ENCODE results near the gene NEU4. TPM values are rescaled to one million over a fixed set of nuclear protein-coding genes. Genes with fewer than 3 reads are reported as not detected.
"Not testable (repeated sequence)": the region's sequence is repeated elsewhere in the genome, so short reads cannot be mapped to it uniquely, and the experiment has no call there.

Gene NEU4
- total RNA-seq, 1 donor from 2014 or later, result 0.80 TPM

GRCh38 chr2:241798631-241799521 lies 10.1 kb upstream of the NEU4 start:
- H3K4me1 Mint-ChIP-seq (ENCODE audit: low read depth), result peaks cover 4% of the 10 kb centered on the region
- no peak for DNase-seq (ENCODE audit: low spot score)
- no peaks in the 10 kb centered on the region for H3K9me3 Mint-ChIP-seq
- no peak overlapping the region for H3K27ac Mint-ChIP-seq
- intact Hi-C loops (cut with micrococcal nuclease), result no loop called here
- H3K36me3 Mint-ChIP-seq (ENCODE audit: low read depth), result no peaks in the 10 kb centered on the region
- no peak overlapping the region for H3K4me3 Mint-ChIP-seq
- peaks cover 2% of the 10 kb centered on the region for H3K27me3 Mint-ChIP-seq (ENCODE audit: insufficient read depth)

GRCh38 chr2:241799522-241800197 lies 9.3 kb upstream of the NEU4 start:
- Mint-ChIP-seq H3K4me1 (ENCODE audit: low read depth) (peaks cover 4% of the 10 kb centered on the region), H3K9me3 (no peaks in the 10 kb centered on the region), H3K27ac (no peak overlapping the region), H3K27me3 (ENCODE audit: insufficient read depth) (peaks cover 4% of the 10 kb centered on the region), H3K36me3 (ENCODE audit: low read depth) (no peaks in the 10 kb centered on the region), H3K4me3 (no peak overlapping the region)
- DNase-seq (ENCODE audit: low spot score), result no peak
- intact Hi-C loops (cut with micrococcal nuclease), result loop anchor here (5.0 kb wide), 1 partner anchor 63 kb away; no protein-coding TSS in a partner anchor

- DNase-seq (ENCODE audit: low spot score); H3K9me3 Mint-ChIP-seq; H3K27ac Mint-ChIP-seq; H3K36me3 Mint-ChIP-seq (ENCODE audit: low read depth); H3K4me3 Mint-ChIP-seq; H3K27me3 Mint-ChIP-seq (ENCODE audit: insufficient read depth); H3K4me1 Mint-ChIP-seq (ENCODE audit: low read depth): not testable (repeated sequence)
- intact Hi-C loops (cut with micrococcal nuclease), result loop anchor here (5.0 kb wide), 1 partner anchor 62 kb away; no protein-coding TSS in a partner anchor
Observed at GRCh38 chr2:241800198-241800903, 8.6 kb upstream of the NEU4 start.

- Mint-ChIP-seq H3K9me3 (no peaks in the 10 kb centered on the region), H3K4me3 (no peak overlapping the region), H3K27me3 (ENCODE audit: insufficient read depth) (peaks cover 4% of the 10 kb centered on the region), H3K4me1 (ENCODE audit: low read depth) (peaks cover 4% of the 10 kb centered on the region), H3K27ac (no peak overlapping the region), H3K36me3 (ENCODE audit: low read depth) (no peaks in the 10 kb centered on the region)
- DNase-seq (ENCODE audit: low spot score), result no peak
- intact Hi-C loops (cut with micrococcal nuclease), result loop anchor here (2.0 to 5.0 kb wide), 2 partner anchors 60 to 67 kb away; partner anchors contain the start of gene D2HGDH
Observed at GRCh38 chr2:241801611-241802420, 7.2 kb upstream of the NEU4 start.

- no peaks in the 10 kb centered on the region for H3K36me3 Mint-ChIP-seq (ENCODE audit: low read depth)
- no peak overlapping the region for H3K27ac Mint-ChIP-seq
- no peak overlapping the region for H3K4me3 Mint-ChIP-seq
- no peaks in the 10 kb centered on the region for H3K9me3 Mint-ChIP-seq
- peaks cover 4% of the 10 kb centered on the region for H3K27me3 Mint-ChIP-seq (ENCODE audit: insufficient read depth)
- intact Hi-C loops (cut with micrococcal nuclease), result loop anchor here (2.0 to 5.0 kb wide), 2 partner anchors 60 to 68 kb away; partner anchors contain the start of gene D2HGDH
- DNase-seq (ENCODE audit: low spot score), result no peak
- H3K4me1 Mint-ChIP-seq (ENCODE audit: low read depth), result peaks cover 4% of the 10 kb centered on the region
Observed at GRCh38 chr2:241802421-241803318, 6.3 kb upstream of the NEU4 start.

- H3K4me3 Mint-ChIP-seq, result peak overlapping the region; percentile 56
- no peaks in the 10 kb centered on the region for H3K9me3 Mint-ChIP-seq
- DNase-seq (ENCODE audit: low spot score), result peak; percentile 33
- H3K4me1 Mint-ChIP-seq (ENCODE audit: low read depth), result peaks cover 4% of the 10 kb centered on the region
- no peaks in the 10 kb centered on the region for H3K36me3 Mint-ChIP-seq (ENCODE audit: low read depth)
- intact Hi-C loops (cut with micrococcal nuclease), result loop anchor here (2.0 to 5.0 kb wide), 2 partner anchors 59 to 69 kb away; partner anchors contain the start of gene D2HGDH
- H3K27ac Mint-ChIP-seq, result peak overlapping the region; percentile 29
- H3K27me3 Mint-ChIP-seq (ENCODE audit: insufficient read depth), result peaks cover 9% of the 10 kb centered on the region
Observed at GRCh38 chr2:241803387-241804325, 5.3 kb upstream of the NEU4 start.

GRCh38 chr2:241804326-241805229 lies 4.4 kb upstream of the NEU4 start:
- H3K4me1 Mint-ChIP-seq (ENCODE audit: low read depth), result peaks cover 4% of the 10 kb centered on the region
- H3K27me3 Mint-ChIP-seq (ENCODE audit: insufficient read depth), result peaks cover 9% of the 10 kb centered on the region
- H3K27ac Mint-ChIP-seq, result no peak overlapping the region
- intact Hi-C loops (cut with micrococcal nuclease), result loop anchor here (5.0 kb wide), 1 partner anchor 58 kb away; no protein-coding TSS in a partner anchor
- H3K9me3 Mint-ChIP-seq, result no peaks in the 10 kb centered on the region
- peak overlapping the region; percentile 47 for H3K4me3 Mint-ChIP-seq
- no peaks in the 10 kb centered on the region for H3K36me3 Mint-ChIP-seq (ENCODE audit: low read depth)
- no peak for DNase-seq (ENCODE audit: low spot score)

GRCh38 chr2:241806217-241806616 lies 2.8 kb upstream of the NEU4 start:
- H3K4me3 Mint-ChIP-seq; H3K36me3 Mint-ChIP-seq (ENCODE audit: low read depth); H3K27ac Mint-ChIP-seq; intact Hi-C loops (cut with micrococcal nuclease); H3K4me1 Mint-ChIP-seq (ENCODE audit: low read depth); H3K27me3 Mint-ChIP-seq (ENCODE audit: insufficient read depth); DNase-seq (ENCODE audit: low spot score); H3K9me3 Mint-ChIP-seq: not testable (repeated sequence)

- Mint-ChIP-seq H3K9me3 (no peaks in the 10 kb centered on the region), H3K4me3 (no peak overlapping the region), H3K4me1 (ENCODE audit: low read depth) (peaks cover 3% of the 10 kb centered on the region), H3K36me3 (ENCODE audit: low read depth) (no peaks in the 10 kb centered on the region), H3K27me3 (ENCODE audit: insufficient read depth) (peaks cover 9% of the 10 kb centered on the region), H3K27ac (no peak overlapping the region)
- intact Hi-C loops (cut with micrococcal nuclease), result no loop called here
- DNase-seq (ENCODE audit: low spot score), result no peak
Observed at GRCh38 chr2:241808051-241808720, 807 bp upstream of the NEU4 start.

All from activated T-helper 1 cell treated with anti-CD3 and anti-CD28 coated beads, Interleukin-12 subunit alpha, Interleukin-12 subunit beta, Interleukin-2, Interleukin-4 antibody, amounts not matched to agents 30 ng/mL and 10 ng/mL and 1 ng/mL, durations not matched to agents 14 hours and 24 hours and 36 hours (primary cell).